ENCODE data around the gene PLEKHG7. TPM values are rescaled to one million over a fixed set of nuclear protein-coding genes. Genes with fewer than 3 reads are reported as not detected.
"Not testable (repeated sequence)": the region's sequence is repeated elsewhere in the genome, so short reads cannot be mapped to it uniquely, and the experiment has no call there.

The PLEKHG7 gene, protein sequence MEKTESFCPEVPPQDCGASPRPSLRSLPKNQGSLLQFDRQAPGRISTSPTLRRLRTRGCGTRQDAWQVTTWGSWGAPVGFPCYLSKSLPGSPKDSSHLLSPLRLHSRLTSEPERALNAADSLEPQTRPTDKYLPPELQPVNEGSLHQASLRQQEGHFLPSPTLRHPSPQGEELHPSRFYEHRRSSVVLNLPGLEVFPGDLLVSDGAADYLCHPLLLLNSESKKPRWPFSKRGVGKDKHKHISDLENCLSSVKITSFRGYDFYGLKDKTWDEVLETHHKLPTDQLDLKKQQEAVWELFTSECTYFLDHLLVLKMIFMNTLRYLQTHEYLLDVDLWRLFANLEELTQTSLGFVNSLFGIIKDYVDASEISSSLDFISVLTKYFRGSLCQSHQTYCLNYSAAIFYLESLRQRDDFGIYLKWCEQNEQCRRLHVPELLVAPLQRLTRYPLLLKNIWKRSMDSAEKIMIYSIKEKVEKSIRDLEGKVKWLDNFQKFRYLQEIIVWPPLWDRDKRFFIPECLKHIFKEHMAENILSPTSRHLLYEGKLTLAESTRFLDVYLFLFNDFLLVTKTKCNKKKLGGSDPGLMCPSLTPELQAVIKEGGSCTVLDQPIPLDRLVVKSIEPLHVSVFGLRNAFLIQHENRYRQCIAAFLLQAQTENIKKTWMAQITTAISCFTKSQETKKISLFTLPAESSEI
- not detected for total RNA-seq
- long read RNA-seq, result 0 reads

- DNase-seq, result no peak
- ATAC-seq (ENCODE audit: poor library complexity), result no peak
- intact Hi-C loops (cut with DNase I), result no loop called here
These were observed at the start of gene PLEKHG7 for GRCh38 chr12:92702754-92703679. TSS of gene PLEKHG7 (plus strand) at chr12:92702989. CDS start at chr12:92706632, 3,643 bp downstream.

DNA sequence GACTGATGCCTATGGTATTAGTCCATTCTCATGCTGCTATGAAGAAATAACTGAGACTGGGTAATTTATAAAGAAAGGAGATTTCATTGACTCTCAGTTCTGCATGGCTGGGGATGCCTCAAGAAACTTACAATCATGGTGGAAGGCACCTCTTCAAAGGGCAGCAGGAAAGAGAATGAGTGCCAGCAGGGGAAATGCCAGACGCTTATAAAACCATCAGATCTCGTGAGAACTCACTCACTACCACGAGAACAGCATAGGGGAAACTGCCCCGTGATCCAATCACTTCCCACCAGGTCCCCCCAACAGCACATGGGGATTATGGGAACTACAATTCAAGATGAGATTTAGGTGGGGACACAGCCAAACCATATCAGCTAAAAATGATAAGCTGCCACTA is 48.5 kb upstream of the PLEKHG7 start:
- intact Hi-C loops (cut with DNase I), result loop anchor here (5.0 kb wide), 1 partner anchor 1292 kb away; no protein-coding TSS in a partner anchor
- ATAC-seq (ENCODE audit: poor library complexity); DNase-seq: not testable (repeated sequence)

DNA sequence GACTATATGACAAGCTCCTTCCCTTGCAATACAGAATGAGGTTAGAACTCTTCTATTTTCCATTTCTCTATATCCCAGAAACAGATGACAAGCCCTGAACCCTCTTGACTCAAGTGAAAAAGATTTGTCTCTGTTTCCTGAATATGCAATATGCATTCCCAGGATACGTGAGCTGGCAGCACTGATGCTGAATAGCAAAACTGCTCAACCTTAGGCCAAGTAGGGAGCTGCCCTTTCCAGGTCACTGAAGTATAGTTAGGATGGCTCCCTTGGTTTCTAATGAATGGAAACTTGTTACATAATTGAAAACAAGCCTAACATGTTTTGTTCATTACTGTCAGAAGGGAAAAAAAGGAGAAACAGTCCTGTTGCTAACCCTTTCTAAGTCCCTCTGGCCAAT is 47.9 kb upstream of the PLEKHG7 start:
- intact Hi-C loops (cut with DNase I), result loop anchor here (5.0 kb wide), 1 partner anchor 1293 kb away; no protein-coding TSS in a partner anchor
- DNase-seq, result no peak
- ATAC-seq (ENCODE audit: poor library complexity), result peak; percentile 46

GRCh38 chr12:92656911-92657310 is 45.9 kb upstream of the PLEKHG7 start:
- intact Hi-C loops (cut with DNase I), result no loop called here
- no peak for ATAC-seq (ENCODE audit: poor library complexity)
- no peak for DNase-seq

DNA sequence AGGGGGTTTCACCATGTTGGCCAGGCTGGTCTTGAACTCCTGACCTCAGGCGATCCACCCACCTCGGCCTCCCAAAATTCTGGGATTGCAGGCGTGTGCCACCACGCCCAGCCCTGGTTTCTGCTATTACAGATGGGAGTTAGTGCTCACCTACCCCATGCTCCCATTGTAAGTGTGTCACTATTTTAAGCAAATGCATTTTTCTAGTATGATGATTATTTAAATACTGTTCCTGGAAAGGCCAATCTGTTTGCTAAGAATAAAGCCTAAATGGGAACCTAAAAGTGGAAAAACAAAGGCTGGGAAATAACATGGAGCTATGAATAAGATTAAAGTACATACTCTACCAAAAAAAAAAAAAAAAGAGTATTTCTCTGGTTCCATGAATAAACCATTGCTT is 45.0 kb upstream of the PLEKHG7 start:
- DNase-seq (no peak), ATAC-seq (ENCODE audit: poor library complexity) (no peak)
- intact Hi-C loops (cut with DNase I), result no loop called here

DNA sequence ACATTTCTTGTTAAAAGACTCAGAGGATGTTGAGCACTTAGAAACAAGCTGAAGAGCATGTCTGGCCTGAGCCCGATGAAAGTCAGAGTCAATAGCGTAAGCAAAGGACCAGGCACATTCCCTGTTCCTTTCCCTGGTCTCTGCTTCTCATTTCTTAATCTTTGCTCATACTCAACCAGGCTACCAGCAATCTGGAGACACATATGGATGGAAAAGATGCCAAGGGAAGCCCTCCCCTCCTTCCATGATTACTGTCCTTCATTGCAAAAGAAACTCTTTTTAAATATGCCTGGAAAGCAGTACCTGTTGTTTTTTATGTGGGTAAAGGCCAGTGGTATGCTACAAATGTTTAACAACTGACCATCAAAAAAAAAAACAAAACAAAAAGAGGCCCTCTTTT is 44.2 kb upstream of the PLEKHG7 start:
- no peak for ATAC-seq (ENCODE audit: poor library complexity)
- no peak for DNase-seq
- intact Hi-C loops (cut with DNase I), result no loop called here

DNA sequence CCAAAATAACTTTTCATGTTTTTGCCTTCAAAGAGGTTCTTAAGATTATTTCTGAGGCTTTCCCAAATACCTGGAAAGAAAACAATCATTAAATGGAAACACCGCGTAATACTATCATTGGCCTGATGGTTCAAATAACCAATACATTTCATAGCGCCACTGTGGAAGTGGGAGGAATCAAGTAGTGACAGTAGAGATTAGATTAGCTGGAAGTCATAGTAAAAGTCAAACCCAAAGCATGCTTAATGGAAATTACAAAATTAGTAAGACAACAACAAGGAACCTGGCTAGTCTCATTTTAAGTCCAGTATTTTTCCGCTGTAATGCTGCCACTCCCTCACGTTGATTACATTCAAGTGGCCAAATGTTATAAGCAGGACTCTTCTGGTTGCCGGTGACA is 41.5 kb upstream of the PLEKHG7 start:
- DNase-seq, result no peak
- ATAC-seq (ENCODE audit: poor library complexity), result no peak
- intact Hi-C loops (cut with DNase I), result no loop called here

DNA sequence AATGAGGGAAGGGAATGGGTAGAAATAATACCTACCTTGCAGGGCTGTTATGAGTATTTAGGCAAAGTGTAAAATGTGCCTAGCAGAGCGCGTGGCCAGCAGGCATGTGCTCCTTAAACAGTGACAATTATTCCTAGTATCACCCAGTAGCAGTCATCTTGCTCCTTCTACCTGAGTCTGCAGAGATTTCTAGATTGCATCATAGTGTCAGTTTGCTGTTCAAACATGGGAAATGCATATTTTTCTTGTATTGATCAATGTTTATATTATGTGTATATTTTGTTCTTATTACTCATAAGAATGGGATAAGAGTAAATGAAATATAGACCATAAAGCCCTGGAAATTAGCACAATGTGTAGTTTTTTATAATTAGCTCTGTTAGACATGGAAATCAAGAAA is 37.3 kb upstream of the PLEKHG7 start:
- intact Hi-C loops (cut with DNase I), result no loop called here
- DNase-seq (no peak), ATAC-seq (ENCODE audit: poor library complexity) (no peak)

- no peak for ATAC-seq (ENCODE audit: poor library complexity)
- intact Hi-C loops (cut with DNase I), result no loop called here
These were observed 34.0 kb upstream of the PLEKHG7 start for GRCh38 chr12:92668739-92669138.

DNA sequence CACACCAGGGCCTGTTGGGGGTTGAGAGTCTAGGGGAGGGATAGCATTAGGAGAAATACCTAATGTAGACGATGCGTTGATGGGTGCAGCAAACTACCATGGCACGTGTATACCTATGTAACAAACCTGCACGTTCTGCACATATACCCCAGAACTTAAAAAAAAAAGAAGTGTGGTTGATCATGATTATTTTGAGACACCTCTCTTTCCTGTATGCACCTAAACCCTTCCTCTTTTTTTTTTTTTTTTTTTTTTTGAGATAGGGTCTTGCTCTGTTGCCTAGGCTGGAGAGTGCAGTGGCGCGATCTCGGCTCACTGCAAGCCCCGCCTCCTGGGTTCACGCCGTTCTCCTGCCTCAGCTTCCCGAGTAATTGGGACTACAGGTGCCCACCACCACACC is 31.3 kb upstream of the PLEKHG7 start:
- ATAC-seq (ENCODE audit: poor library complexity); intact Hi-C loops (cut with DNase I); DNase-seq: not testable (repeated sequence)

More at GRCh38 chr12:92668739-92669138, 34.0 kb upstream of the PLEKHG7 start:
- DNase-seq, result no peak

- intact Hi-C loops (cut with DNase I), result no loop called here
- DNase-seq (no peak), ATAC-seq (ENCODE audit: poor library complexity) (no peak)
These were observed 29.0 kb upstream of the PLEKHG7 start for GRCh38 chr12:92673756-92674155.

DNA sequence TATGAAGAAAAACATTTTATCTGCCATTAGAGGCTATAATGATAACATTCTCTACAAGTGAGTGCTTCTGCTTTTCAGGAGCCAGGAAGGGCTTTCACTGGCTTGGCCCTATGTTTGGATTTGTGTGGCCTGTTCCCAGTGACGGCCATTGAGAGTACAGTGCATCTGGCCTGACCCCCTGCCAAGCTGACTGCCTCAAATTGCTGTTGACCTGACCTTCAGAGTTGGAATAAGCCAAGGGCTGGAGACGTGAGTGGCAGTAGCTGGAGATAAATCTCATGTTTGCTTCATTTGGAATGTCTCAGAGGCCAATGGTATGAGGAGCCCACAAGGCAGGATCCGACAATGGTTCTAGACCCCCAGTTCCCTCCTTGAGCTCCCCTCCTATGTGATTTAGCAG is 28.3 kb upstream of the PLEKHG7 start:
- intact Hi-C loops (cut with DNase I), result no loop called here
- DNase-seq (peak; percentile 39), ATAC-seq (ENCODE audit: poor library complexity) (peak; percentile 43)

DNA sequence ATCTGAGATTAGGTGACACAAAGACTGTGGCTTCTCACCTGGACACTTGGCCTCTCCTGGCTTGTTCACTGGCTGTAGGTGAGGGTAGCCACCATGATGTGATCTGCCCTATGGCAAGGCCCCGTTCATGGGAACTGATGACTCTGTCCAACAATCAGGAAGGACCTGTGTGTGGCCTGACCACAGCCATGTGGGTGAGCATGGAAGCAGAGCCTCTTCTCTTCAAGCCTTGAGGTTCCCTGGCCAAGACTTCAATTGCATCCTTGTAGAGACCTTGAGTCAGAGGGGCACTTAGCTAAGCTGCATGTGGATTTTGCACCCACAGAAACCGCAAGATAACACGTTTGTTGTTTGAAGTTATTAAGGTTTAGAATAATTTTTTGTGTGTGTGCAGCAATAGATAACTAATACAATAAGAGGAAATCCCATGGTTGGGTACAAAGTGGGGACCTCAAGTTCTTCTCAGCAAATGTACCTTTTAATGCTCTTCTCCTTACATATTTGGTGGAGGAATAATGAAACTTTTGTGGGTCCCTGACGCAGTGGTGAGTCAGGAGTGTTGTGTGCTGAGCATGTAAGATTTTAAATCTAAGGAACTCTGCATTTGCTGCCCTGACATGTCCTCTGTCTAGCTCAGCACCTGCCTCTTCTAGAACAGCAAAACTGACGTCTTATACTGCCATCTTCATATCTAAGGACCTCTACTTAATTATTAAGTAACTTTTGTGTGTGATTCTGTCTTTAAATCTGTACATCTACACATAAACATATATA is 27.5 kb upstream of the PLEKHG7 start:
- DNase-seq (no peak), ATAC-seq (ENCODE audit: poor library complexity) (no peak)
- intact Hi-C loops (cut with DNase I), result no loop called here

DNA sequence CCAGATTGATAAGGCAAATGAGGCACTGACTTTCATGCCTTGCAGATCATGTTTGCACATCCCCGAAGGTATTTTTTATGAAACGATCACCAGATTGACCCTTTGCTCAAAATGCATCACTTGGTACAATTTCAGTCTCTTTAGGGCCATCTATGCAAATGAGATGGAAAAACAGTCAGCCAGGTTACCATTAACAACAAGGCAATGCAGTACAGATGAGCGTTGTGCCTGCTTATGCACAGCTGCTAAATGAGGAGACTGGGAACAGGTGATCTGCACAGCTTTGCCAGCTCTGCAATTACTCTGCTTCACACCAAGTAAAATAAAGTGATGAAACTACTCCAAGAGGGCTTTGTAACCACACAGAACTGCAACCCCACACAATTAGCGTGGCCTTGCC is 26.1 kb upstream of the PLEKHG7 start:
- peak; percentile 20 for ATAC-seq (ENCODE audit: poor library complexity)
- intact Hi-C loops (cut with DNase I), result no loop called here
- DNase-seq, result no peak

- DNase-seq, result no peak
- intact Hi-C loops (cut with DNase I), result no loop called here
- ATAC-seq (ENCODE audit: poor library complexity), result no peak
These were observed 12.2 kb upstream of the PLEKHG7 start for GRCh38 chr12:92690601-92691000.

- intact Hi-C loops (cut with DNase I), result no loop called here
- DNase-seq (no peak), ATAC-seq (ENCODE audit: poor library complexity) (no peak)
These were observed 7.7 kb upstream of the PLEKHG7 start for GRCh38 chr12:92695056-92695455.

GRCh38 chr12:92695577-92695976 is 7.2 kb upstream of the PLEKHG7 start:
- intact Hi-C loops (cut with DNase I), result no loop called here
- ATAC-seq (ENCODE audit: poor library complexity), result no peak
- DNase-seq, result no peak

DNA sequence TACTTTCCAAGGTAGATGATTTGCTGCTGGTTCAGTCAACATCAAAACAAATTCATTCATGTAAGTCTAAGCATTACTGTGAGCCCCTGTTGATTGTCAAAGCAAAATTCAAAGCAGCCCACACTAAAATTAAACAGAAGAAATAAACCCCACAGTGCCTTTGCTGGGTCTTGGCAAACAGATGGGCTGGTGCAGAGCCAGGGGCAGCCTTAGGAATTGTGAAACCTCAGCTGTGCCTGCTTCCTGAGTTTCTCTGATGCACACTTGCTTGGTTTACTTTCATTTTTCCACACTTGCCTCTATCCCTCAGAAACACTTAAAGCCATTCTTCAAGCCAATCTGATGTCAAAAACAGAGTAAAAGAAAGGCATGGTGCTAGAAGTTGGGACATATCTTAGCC is 6.6 kb upstream of the PLEKHG7 start:
- intact Hi-C loops (cut with DNase I), result no loop called here
- ATAC-seq (ENCODE audit: poor library complexity) (peak; percentile 74), DNase-seq (peak; percentile 71)

Data from Right ventricle myocardium superior (tissue), 1 donor.